ENCODE data around the gene HS3ST3B1.

GRCh38 chr17:14346801-14347200 is 45.9 kb downstream of the HS3ST3B1 start:
- TF ChIP-seq POLR2A (IDR thresholded peaks at IDR 0.05; ENCODE audit: low read length) (no peak), GATA1 (IDR thresholded peaks at IDR 0.05; ENCODE audit: low read depth, low read length) (no peak)
